Measurements from ENCODE around the gene HSBP1. TPM values are rescaled to one million over a fixed set of nuclear protein-coding genes. Genes with fewer than 3 reads are reported as not detected.

HSBP1 gene
- total RNA-seq, 2 experiments from 2014 or later: 72.1 to 72.8 TPM

- CTCF ChIA-PET: no interaction called here
- H3K9me3 Mint-ChIP-seq: no peaks in the 10 kb centered on the region
- H3K27me3 Mint-ChIP-seq (ENCODE audit: low read depth): no peaks in the 10 kb centered on the region
- H3K4me3 Mint-ChIP-seq: no peak overlapping the region
- no peak for DNase-seq
- no peak overlapping the region for H3K27ac Mint-ChIP-seq
- no peaks in the 10 kb centered on the region for H3K36me3 Mint-ChIP-seq (ENCODE audit: low read depth)
- no peaks in the 10 kb centered on the region for H3K4me1 Mint-ChIP-seq (ENCODE audit: low read depth)
- intact Hi-C loops (cut with micrococcal nuclease): no loop called here
Observed at GRCh38 chr16:83847371-83848225, 39.8 kb downstream of the HSBP1 start.

GRCh38 chr16:83849421-83849820 lies 41.6 kb downstream of the HSBP1 start:
- no peak overlapping the region for H3K27ac Mint-ChIP-seq
- H3K4me1 Mint-ChIP-seq (ENCODE audit: low read depth): no peaks in the 10 kb centered on the region
- CTCF ChIA-PET: interaction anchor here (1.1 kb wide), 1 partner anchor 23 kb away, joined by 3 read pairs; no protein-coding TSS in a partner anchor
- intact Hi-C loops (cut with micrococcal nuclease): no loop called here
- H3K4me3 Mint-ChIP-seq: no peak overlapping the region
- no peaks in the 10 kb centered on the region for H3K27me3 Mint-ChIP-seq (ENCODE audit: low read depth)
- H3K9me3 Mint-ChIP-seq: no peaks in the 10 kb centered on the region
- no peaks in the 10 kb centered on the region for H3K36me3 Mint-ChIP-seq (ENCODE audit: low read depth)
- DNase-seq: no peak

- CTCF ChIA-PET: interaction anchor here (0.6 kb wide), 1 partner anchor 17 kb away, joined by 3 read pairs; no protein-coding TSS in a partner anchor
- no peaks in the 10 kb centered on the region for H3K4me1 Mint-ChIP-seq (ENCODE audit: low read depth)
- no peaks in the 10 kb centered on the region for H3K9me3 Mint-ChIP-seq
- no peaks in the 10 kb centered on the region for H3K36me3 Mint-ChIP-seq (ENCODE audit: low read depth)
- H3K27ac Mint-ChIP-seq: no peak overlapping the region
- H3K27me3 Mint-ChIP-seq (ENCODE audit: low read depth): no peaks in the 10 kb centered on the region
- intact Hi-C loops (cut with micrococcal nuclease): no loop called here
- H3K4me3 Mint-ChIP-seq: no peak overlapping the region
- no peak for DNase-seq
Observed at GRCh38 chr16:83850947-83851346, 43.2 kb downstream of the HSBP1 start.

GRCh38 chr16:83851473-83851872 lies 43.7 kb downstream of the HSBP1 start:
- no peak overlapping the region for H3K4me3 Mint-ChIP-seq
- H3K4me1 Mint-ChIP-seq (ENCODE audit: low read depth): no peaks in the 10 kb centered on the region
- no peaks in the 10 kb centered on the region for H3K9me3 Mint-ChIP-seq
- DNase-seq: no peak
- no peaks in the 10 kb centered on the region for H3K36me3 Mint-ChIP-seq (ENCODE audit: low read depth)
- intact Hi-C loops (cut with micrococcal nuclease): no loop called here
- CTCF ChIA-PET: no interaction called here
- no peak overlapping the region for H3K27ac Mint-ChIP-seq
- no peaks in the 10 kb centered on the region for H3K27me3 Mint-ChIP-seq (ENCODE audit: low read depth)

- Mint-ChIP-seq H3K4me3 (no peak overlapping the region), H3K27ac (no peak overlapping the region), H3K4me1 (ENCODE audit: low read depth) (no peaks in the 10 kb centered on the region), H3K9me3 (no peaks in the 10 kb centered on the region), H3K27me3 (ENCODE audit: low read depth) (no peaks in the 10 kb centered on the region), H3K36me3 (ENCODE audit: low read depth) (no peaks in the 10 kb centered on the region)
- no peak for DNase-seq
- CTCF ChIA-PET: no interaction called here
- intact Hi-C loops (cut with micrococcal nuclease): no loop called here
Observed at GRCh38 chr16:83852774-83853173, 45.0 kb downstream of the HSBP1 start.

- Mint-ChIP-seq H3K4me3 (no peak overlapping the region), H3K9me3 (no peaks in the 10 kb centered on the region), H3K27ac (no peak overlapping the region), H3K36me3 (ENCODE audit: low read depth) (no peaks in the 10 kb centered on the region), H3K4me1 (ENCODE audit: low read depth) (no peaks in the 10 kb centered on the region), H3K27me3 (ENCODE audit: low read depth) (no peaks in the 10 kb centered on the region)
- DNase-seq: no peak
- CTCF ChIA-PET: no interaction called here
- intact Hi-C loops (cut with micrococcal nuclease): no loop called here
Observed at GRCh38 chr16:83853834-83854233, 46.1 kb downstream of the HSBP1 start.

- DNase-seq: no peak
- H3K27me3 Mint-ChIP-seq (ENCODE audit: low read depth): no peaks in the 10 kb centered on the region
- H3K4me1 Mint-ChIP-seq (ENCODE audit: low read depth): no peaks in the 10 kb centered on the region
- no peaks in the 10 kb centered on the region for H3K36me3 Mint-ChIP-seq (ENCODE audit: low read depth)
- no peak overlapping the region for H3K27ac Mint-ChIP-seq
- intact Hi-C loops (cut with micrococcal nuclease): no loop called here
- no peak overlapping the region for H3K4me3 Mint-ChIP-seq
- CTCF ChIA-PET: no interaction called here
- no peaks in the 10 kb centered on the region for H3K9me3 Mint-ChIP-seq
Observed at GRCh38 chr16:83854420-83854819, 46.6 kb downstream of the HSBP1 start.

- no peaks in the 10 kb centered on the region for H3K36me3 Mint-ChIP-seq (ENCODE audit: low read depth)
- H3K4me1 Mint-ChIP-seq (ENCODE audit: low read depth): no peaks in the 10 kb centered on the region
- no peaks in the 10 kb centered on the region for H3K9me3 Mint-ChIP-seq
- no peak for DNase-seq
- H3K27ac Mint-ChIP-seq: no peak overlapping the region
- no peak overlapping the region for H3K4me3 Mint-ChIP-seq
- no peaks in the 10 kb centered on the region for H3K27me3 Mint-ChIP-seq (ENCODE audit: low read depth)
- CTCF ChIA-PET: no interaction called here
- intact Hi-C loops (cut with micrococcal nuclease): no loop called here
Observed at GRCh38 chr16:83856792-83857191, 49.0 kb downstream of the HSBP1 start.

GRCh38 chr16:83859265-83859664 lies 51.5 kb downstream of the HSBP1 start:
- intact Hi-C loops (cut with micrococcal nuclease): no loop called here
- CTCF ChIA-PET: no interaction called here
- H3K27me3 Mint-ChIP-seq (ENCODE audit: low read depth): no peaks in the 10 kb centered on the region
- no peak overlapping the region for H3K4me3 Mint-ChIP-seq
- H3K36me3 Mint-ChIP-seq (ENCODE audit: low read depth): no peaks in the 10 kb centered on the region
- no peak overlapping the region for H3K27ac Mint-ChIP-seq
- no peak for DNase-seq
- H3K4me1 Mint-ChIP-seq (ENCODE audit: low read depth): no peaks in the 10 kb centered on the region
- H3K9me3 Mint-ChIP-seq: no peaks in the 10 kb centered on the region

GRCh38 chr16:83862661-83863060 lies 54.9 kb downstream of the HSBP1 start:
- CTCF ChIA-PET: no interaction called here
- no peak for DNase-seq
- Mint-ChIP-seq H3K9me3 (peaks cover 7% of the 10 kb centered on the region), H3K36me3 (ENCODE audit: low read depth) (no peaks in the 10 kb centered on the region), H3K4me1 (ENCODE audit: low read depth) (no peaks in the 10 kb centered on the region), H3K27ac (no peak overlapping the region), H3K4me3 (no peak overlapping the region), H3K27me3 (ENCODE audit: low read depth) (peaks cover 13% of the 10 kb centered on the region)
- intact Hi-C loops (cut with micrococcal nuclease): no loop called here

GRCh38 chr16:83863682-83864081 lies 55.9 kb downstream of the HSBP1 start:
- H3K27me3 Mint-ChIP-seq (ENCODE audit: low read depth): peaks cover 15% of the 10 kb centered on the region
- intact Hi-C loops (cut with micrococcal nuclease): no loop called here

More at GRCh38 chr16:83863682-83864081, 55.9 kb downstream of the HSBP1 start:
- H3K4me1 Mint-ChIP-seq (ENCODE audit: low read depth): no peaks in the 10 kb centered on the region
- peaks cover 7% of the 10 kb centered on the region for H3K9me3 Mint-ChIP-seq
- H3K4me3 Mint-ChIP-seq: no peak overlapping the region
- CTCF ChIA-PET: no interaction called here
- no peak for DNase-seq
- no peak overlapping the region for H3K27ac Mint-ChIP-seq
- H3K36me3 Mint-ChIP-seq (ENCODE audit: low read depth): no peaks in the 10 kb centered on the region

Measured in activated naive CD4-positive, alpha-beta T cell treated with anti-CD3 and anti-CD28 coated beads for 36 hours (primary cell).